Astrocyte of the spinal cord (primary cell): ENCODE results near the gene TSC22D3.

ENCODE experiments used
- DNase-seq: peaks from one replicate; pipeline ENCODE4 v3.0.0; 2011; ENCODE audit warnings: low read depth, low spot score
- H3K4me3 ChIP-seq: 2 replicates; pipeline ENCODE4 v1.5.1; 2011; ENCODE audit warnings: low read depth, mild to moderate bottlenecking, low read length, moderate library complexity
- in situ Hi-C: cut with HindIII; loops from 2 replicates; pipeline ENCODE4 v1.10.0; 2017; ENCODE audit warnings: low sequenced_read_pairs
- TF ChIP-seq, protein P1 (sequence below): IDR thresholded peaks from 2 replicates; pipeline ENCODE4 v1.5.1; 2012; ENCODE audit warnings: low read depth, mild to moderate bottlenecking, low read length, inconsistent platforms

TSC22D3 gene

DNA sequence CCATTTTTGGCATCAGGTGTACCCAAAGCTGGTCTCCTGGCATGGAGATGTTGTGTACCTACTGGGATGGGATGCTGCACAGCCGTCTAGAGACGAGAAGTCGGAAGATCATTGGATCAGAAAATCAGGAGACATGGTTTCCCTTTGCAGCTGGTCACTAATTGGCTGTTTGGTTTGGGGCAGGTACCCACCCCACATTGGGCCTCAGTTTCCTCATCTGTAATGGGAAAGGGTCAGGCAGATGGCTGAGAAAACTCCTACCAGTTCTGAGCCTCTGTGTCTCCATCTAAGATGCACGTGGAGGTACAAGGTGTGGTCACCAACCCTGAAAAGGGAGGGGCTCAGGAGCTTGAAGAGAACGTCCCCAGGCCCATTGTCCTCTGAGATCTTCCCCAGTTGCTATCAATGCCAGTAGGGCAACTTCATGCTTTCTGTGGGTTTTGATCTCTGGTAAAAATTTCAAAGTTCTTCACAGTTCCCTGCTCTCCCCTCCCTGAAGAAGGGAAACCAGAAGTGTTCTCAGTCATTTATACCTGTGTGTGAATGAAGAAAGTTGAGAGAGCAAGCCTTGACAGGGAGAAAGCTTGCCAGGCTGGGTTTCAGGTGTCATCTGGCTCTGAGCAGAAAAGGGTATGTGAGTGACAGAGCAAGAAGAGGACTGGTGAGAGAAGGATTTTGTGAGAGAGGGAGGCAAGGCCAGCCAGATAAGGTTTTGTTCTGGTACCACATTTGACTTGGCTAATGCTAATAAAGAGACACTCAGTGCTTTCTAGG is 15.1 kb downstream of the TSC22D3 start:
- in situ Hi-C loops, result no loop called here
- DNase-seq, result no peak
- no peak overlapping the region for H3K4me3 ChIP-seq
- TF ChIP-seq, protein P1, sequence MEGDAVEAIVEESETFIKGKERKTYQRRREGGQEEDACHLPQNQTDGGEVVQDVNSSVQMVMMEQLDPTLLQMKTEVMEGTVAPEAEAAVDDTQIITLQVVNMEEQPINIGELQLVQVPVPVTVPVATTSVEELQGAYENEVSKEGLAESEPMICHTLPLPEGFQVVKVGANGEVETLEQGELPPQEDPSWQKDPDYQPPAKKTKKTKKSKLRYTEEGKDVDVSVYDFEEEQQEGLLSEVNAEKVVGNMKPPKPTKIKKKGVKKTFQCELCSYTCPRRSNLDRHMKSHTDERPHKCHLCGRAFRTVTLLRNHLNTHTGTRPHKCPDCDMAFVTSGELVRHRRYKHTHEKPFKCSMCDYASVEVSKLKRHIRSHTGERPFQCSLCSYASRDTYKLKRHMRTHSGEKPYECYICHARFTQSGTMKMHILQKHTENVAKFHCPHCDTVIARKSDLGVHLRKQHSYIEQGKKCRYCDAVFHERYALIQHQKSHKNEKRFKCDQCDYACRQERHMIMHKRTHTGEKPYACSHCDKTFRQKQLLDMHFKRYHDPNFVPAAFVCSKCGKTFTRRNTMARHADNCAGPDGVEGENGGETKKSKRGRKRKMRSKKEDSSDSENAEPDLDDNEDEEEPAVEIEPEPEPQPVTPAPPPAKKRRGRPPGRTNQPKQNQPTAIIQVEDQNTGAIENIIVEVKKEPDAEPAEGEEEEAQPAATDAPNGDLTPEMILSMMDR, result no peak

DNA sequence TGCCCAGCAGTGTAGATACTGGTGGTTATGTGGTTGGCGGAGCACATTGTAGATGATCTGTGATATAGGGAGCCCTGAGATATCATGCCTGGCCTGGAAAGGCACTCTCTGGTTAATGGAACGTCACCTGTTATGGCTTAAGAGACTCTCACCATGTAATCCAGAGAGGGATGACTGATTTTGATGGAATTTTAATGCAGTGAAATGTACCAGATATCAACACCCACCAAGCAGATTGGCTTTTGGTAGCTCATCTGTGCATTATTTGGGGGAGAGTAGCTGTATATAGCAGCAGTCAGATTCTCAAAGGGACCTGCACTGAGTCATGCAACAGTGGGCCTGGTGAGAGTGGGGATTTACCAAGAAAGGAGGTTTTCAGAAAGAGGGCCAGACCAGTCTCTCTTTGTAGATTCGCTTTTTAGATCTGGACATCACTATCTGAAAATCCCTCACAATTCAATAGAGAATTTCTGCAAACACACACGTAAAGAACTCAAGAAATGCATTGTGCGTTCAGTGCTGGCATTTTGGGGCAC is 17.3 kb downstream of the TSC22D3 start:
- TF ChIP-seq, protein P1, result no peak
- no peak for DNase-seq
- in situ Hi-C loops, result no loop called here
- H3K4me3 ChIP-seq, result no peak overlapping the region

DNA sequence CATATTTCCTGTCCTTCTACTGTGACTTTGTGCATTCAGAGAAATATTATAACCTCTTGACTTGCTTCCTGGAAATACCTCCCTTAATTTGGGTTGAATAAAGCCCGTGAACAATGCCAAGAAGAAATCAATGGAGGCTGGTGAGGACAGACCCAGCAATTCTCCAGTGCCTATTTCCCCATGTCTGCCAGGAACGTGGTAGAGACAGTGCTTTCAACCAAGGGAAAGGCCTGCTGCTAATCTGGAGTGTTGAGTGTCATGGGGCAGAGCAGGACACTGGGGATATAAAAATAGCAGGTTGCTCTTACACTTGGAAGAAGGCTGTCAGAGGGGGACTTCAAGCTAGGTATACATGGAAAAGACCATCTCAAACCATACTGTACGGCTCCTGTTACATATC is 19.9 kb downstream of the TSC22D3 start:
- in situ Hi-C loops, result no loop called here
- no peak for DNase-seq

DNA sequence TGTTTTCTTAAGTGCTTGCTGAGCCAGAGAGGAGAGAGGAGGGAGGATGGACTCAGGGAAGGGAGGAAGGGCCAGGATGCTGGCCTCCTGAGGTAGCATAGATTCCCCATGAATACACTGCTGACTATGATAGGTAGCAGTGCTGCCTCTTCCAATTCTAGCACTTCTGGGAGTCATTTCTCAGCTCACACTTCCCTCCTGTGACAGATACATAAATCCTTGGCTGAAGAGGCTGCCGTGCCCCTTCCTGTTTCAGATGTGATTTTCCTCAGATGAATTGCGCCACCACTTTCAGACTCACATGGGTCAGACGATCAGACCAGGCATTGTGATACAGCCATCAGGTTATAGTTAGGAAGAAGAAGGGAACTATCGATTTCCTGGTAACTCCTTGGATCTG is 22.4 kb downstream of the TSC22D3 start:
- in situ Hi-C loops, result no loop called here
- no peak for DNase-seq
- TF ChIP-seq, protein P1, result no peak
- no peak overlapping the region for H3K4me3 ChIP-seq

More for the DNA sequence above, 19.9 kb downstream of the TSC22D3 start:
- TF ChIP-seq, protein P1, result no peak
- H3K4me3 ChIP-seq, result no peak overlapping the region

DNA sequence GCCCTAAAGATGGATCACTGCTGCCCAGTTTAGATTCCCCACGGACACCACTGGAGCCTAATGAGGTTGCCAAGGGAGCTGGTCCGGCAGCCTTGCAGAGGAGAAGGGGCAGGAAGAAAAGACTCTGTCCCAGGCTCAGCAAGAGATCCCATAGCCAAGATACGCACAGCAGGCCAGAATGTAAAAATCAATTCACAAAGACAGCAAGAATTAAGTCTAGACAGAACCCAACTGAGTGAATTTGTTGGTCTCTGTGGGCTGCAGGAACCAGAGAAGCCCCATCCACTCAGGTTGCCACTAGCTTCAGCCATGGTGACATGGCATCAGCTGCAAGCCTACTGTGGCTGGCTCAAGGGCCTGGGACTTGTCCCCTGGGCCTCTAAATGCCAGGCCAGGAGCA is 22.9 kb downstream of the TSC22D3 start:
- in situ Hi-C loops, result no loop called here
- no peak for DNase-seq
- no peak overlapping the region for H3K4me3 ChIP-seq
- TF ChIP-seq, protein P1, result no peak

DNA sequence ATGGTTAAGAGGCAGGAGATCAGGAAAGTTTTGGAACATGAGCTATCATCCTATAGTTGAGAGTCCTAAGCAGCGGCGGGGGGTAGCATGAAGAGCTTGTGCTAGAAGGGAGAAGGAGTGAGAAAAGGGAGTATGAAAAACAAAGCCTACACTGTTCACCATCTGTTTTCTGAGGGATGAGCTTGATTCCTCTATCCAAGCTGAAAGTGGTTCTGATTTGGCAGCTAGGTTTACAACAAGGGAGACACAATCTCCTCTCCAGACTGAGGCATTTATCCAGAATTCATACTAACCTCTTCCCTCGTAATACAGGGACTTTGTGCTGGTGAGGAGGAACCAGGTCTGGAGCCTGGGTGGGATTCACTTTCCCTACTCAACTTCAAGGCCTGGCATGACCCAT is 23.5 kb downstream of the TSC22D3 start:
- H3K4me3 ChIP-seq, result no peak overlapping the region
- DNase-seq, result no peak
- TF ChIP-seq, protein P1, result no peak
- in situ Hi-C loops, result no loop called here
